GM12865 (cell line): ENCODE results near the gene FGD6.

Source experiments
- DNase-seq: peaks from one replicate; pipeline ENCODE4 v3.0.0; 2010; ENCODE audit warnings: low read depth
- H3K4me3 ChIP-seq: 2 replicates; pipeline ENCODE4 v1.5.1; 2011; ENCODE audit warnings: mild to moderate bottlenecking, low read depth, low read length, control low read depth
- CTCF ChIP-seq: IDR thresholded peaks from 2 replicates; pipeline ENCODE4 v1.5.1; 2011; ENCODE audit warnings: low read length, control low read depth, low read depth, inconsistent platforms; ENCODE audit not compliant: insufficient read depth; ENCODE audit errors: missing control alignments

Gene FGD6

GRCh38 chr12:95089462-95089861 lies 127.8 kb downstream of the FGD6 start:
- no peak overlapping the region for H3K4me3 ChIP-seq
- DNase-seq = no peak
- TF ChIP-seq CTCF = no peak

DNA sequence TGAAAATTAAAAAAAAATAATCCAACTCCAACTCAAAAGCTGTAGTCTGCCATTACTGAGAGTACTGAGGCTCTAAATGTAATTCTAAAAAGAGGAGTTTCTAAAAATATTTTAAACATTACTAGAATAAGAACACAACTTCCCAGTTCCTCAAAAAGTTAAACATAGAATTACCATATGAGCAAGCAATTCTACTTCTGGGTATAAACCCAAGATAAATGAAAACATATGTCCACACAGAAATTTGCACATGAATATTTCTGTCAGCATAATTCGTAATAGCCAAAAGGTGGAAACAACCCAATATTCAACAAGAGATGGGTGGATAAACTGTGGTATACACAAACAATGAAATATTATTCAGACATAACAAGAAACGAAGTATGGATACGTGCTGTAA lies 128.9 kb downstream of the FGD6 start:
- DNase-seq = peak; percentile 13
- no peak overlapping the region for H3K4me3 ChIP-seq
- no peak for TF ChIP-seq CTCF

DNA sequence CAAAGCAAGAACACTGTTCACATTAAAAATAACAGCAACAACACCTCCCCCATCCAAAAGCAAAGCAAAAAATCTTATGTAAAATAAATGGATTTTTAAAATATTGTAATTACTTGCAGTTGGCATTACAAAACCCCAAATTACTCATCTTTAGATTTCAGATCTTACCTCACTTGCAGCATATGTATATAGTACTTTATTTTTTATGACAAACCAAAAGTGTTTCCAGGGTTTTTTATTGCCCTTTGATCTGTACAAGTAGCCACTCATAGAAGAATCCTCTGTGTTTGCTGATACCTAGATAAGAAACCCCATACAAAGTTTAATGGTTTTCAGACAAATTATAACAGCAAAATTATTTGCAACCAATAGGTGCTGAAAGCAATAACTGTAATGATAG lies 131.7 kb downstream of the FGD6 start:
- DNase-seq = no peak
- H3K4me3 ChIP-seq = no peak overlapping the region
- TF ChIP-seq CTCF = no peak

DNA sequence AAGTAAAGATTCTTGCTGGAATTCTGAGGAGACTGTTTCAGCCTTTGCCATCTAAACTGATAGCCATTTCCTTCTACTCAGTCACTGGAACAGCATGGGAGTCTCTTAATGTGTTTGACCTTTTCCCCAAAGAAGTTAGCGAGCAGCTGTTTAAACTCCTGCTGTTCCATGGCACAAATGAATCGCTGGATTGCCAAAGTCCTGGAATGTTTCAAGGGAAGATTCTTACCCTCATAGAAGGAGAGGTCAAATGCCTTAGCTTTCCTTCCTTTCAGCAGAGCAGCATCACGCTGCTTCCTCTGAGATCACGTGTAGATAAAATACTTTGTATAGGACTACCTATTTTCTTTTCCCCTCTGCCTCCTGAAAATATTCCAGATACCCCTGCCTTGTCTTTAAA lies 133.3 kb downstream of the FGD6 start:
- TF ChIP-seq CTCF = no peak
- DNase-seq = no peak
- H3K4me3 ChIP-seq = no peak overlapping the region

- no peak for TF ChIP-seq CTCF
- DNase-seq = no peak
- no peak overlapping the region for H3K4me3 ChIP-seq
These were observed 133.8 kb downstream of the FGD6 start for GRCh38 chr12:95083471-95083870.

DNA sequence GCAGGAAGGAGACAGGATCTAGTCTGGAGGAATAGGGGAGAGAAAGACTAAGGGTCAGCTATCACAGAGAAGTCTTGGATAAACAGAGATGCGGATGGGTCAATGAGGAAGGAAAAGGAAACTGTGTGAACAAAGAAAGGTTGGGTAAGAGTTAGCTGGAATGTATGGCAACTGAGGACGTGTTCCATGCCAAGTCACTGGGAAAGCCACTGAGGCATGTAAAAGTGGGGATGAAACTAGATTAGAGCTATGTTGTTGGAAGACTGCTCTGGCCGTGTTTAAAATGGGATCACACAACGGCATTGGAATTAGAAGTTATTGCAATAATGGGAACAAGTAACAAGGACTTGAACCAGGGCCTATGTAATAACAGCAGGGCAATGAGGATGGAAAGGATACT lies 139.9 kb downstream of the FGD6 start:
- TF ChIP-seq CTCF = no peak
- DNase-seq = no peak
- no peak overlapping the region for H3K4me3 ChIP-seq

DNA sequence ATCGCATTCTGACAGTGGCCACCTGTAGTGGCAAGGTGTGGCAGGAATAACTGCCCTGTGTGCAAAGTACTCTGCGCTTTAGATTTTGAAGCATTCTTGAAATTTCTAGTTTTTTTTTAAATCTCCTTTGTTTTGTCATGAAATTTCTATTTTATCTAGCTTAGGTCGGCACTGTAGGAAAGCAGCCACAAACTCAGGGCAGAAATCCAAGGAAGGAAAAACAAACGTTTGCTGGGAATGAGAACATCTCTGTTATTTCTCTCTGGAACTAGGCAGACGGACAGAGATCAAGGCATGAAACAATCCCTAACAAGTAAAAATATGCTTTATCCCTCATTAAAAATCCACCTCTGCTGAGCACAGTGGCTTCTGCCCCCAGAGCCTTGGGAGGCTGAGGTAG lies 142.5 kb downstream of the FGD6 start:
- no peak for TF ChIP-seq CTCF
- no peak overlapping the region for H3K4me3 ChIP-seq
- no peak for DNase-seq
